ENCODE results near the gene MFSD12. TPM values are rescaled to one million over a fixed set of nuclear protein-coding genes. Genes with fewer than 3 reads are reported as not detected.

Gene MFSD12
- total RNA-seq (2021; fragmentation: NEBNext Ultra II Directional; extraction: Animal tissue kit (Norgen Biotek cat#: 25700)) = 59.6 and 62.5 TPM in 2 replicates
- polyA plus RNA-seq (2011; rRNA removed) = 71.3 and 110 TPM in 2 replicates
- polyA plus RNA-seq (2011; cell fraction: cytosol; rRNA removed) = 71.6 TPM
- polyA plus RNA-seq (2011; cell fraction: nucleus; rRNA removed) = 146 TPM
- polyA plus RNA-seq (2012, experiment 1 of 2) = 48.8 to 71.1 TPM (median 62.8 TPM) in 4 replicates
- polyA plus RNA-seq (2012, experiment 2 of 2) = 48.1 TPM
- 64.5 TPM for polyA plus RNA-seq (2013, experiment 1 of 2)
- polyA plus RNA-seq (2013, experiment 2 of 2) = 71.3 TPM
- polyA minus RNA-seq (2011; rRNA and poly(A)+ RNA removed) = 30.6 and 31.0 TPM in 2 replicates
- polyA minus RNA-seq (2011; cell fraction: cytosol; rRNA and poly(A)+ RNA removed) = 48.5 TPM
- polyA minus RNA-seq (2011; cell fraction: nucleus; rRNA and poly(A)+ RNA removed) = 41.9 TPM
- long read RNA-seq, experiment 1, transcript MFSD12-201 (10 exons, 2,124 nt) = major isoform, 7 of 20 reads
- long read RNA-seq, experiment 1, partial matches to known transcripts = 6 of 20 reads
- long read RNA-seq, experiment 1, other reads (novel, unspliced or antisense) = 6 of 20 reads
- long read RNA-seq, experiment 2, partial matches to known transcripts = 1 of 2 reads
- long read RNA-seq, experiment 2, other reads (novel, unspliced or antisense) = 1 of 2 reads

- Histone ChIP-seq H4K8ac (ENCODE audit: extremely low read depth, insufficient read depth, low read length) (peak within 1 kb of the TSS; percentile 51; the same call in 1 of the 2 replicates), H3K9ac (replicated peaks in 1 of 4; ENCODE audit: extremely low read depth in 1 of 4, low read depth in 3 of 4, low read length in 3 of 4) (peak within 1 kb of the TSS; percentile 7 to 66 (median 27); a peak in 6 of 7 replicates), H3K79me2 (ENCODE audit: control insufficient read depth in 1 of 2, insufficient read depth in 2 of 2, low read length in 2 of 2) (peaks cover 0 to 8% of the 10 kb centered on the region in 2 experiments; a peak in 1 of 4 replicates), H3K4ac (replicated peaks; ENCODE audit: insufficient read length, low read depth, low read length) (no peak within 1 kb of the TSS), H3K4me3 (ENCODE audit: extremely low read depth in 1 of 4, insufficient read depth in 2 of 4, low read depth in 3 of 4, low read length in 4 of 4) (peak within 1 kb of the TSS; percentile 67 to 76 (median 72)), H3K9me3 (ENCODE audit: insufficient read depth in 2 of 2, low read depth in 1 of 2, low read length in 1 of 2) (no peaks in the 10 kb centered on the region), H2BK5ac (ENCODE audit: low read depth, low read length) (no peak within 1 kb of the TSS), H4K5ac (ENCODE audit: insufficient read length, low read depth, low read length) (no peak within 1 kb of the TSS), H2AK5ac (ENCODE audit: low read depth, low read length) (no peak within 1 kb of the TSS), H2BK12ac (ENCODE audit: low read depth, low read length) (no peak within 1 kb of the TSS), H2BK20ac (ENCODE audit: low read length) (no peak within 1 kb of the TSS), H3K4me2 (ENCODE audit: insufficient read depth in 1 of 2, low read depth in 2 of 2, low read length in 2 of 2) (peak within 1 kb of the TSS; percentile 63 to 92), H3K18ac (ENCODE audit: extremely low read depth, low read length) (no peak within 1 kb of the TSS; the same call in none of the 2 replicates), H2AFZ (ENCODE audit: low read length) (peak within 1 kb of the TSS; percentile 96), H3K23me2 (ENCODE audit: low read depth, low read length) (peaks cover 11% of the 10 kb centered on the region), H3K27ac (ENCODE audit: low read depth, low read length) (no peak within 1 kb of the TSS), H2BK15ac (ENCODE audit: low read length) (no peak within 1 kb of the TSS; the same call in 1 of the 2 replicates), H3K23ac (ENCODE audit: insufficient read length) (no peak within 1 kb of the TSS), H3K56ac (replicated peaks; ENCODE audit: insufficient read length, low read depth, low read length) (no peak within 1 kb of the TSS), H3K4me1 (replicated peaks in 1 of 4; ENCODE audit: control insufficient read depth in 3 of 4, insufficient read depth in 4 of 4, low read length in 3 of 4) (peaks cover 0 to 8% (median 6%) of the 10 kb centered on the region in 4 experiments; a peak in 5 of 7 replicates), H3K79me1 (ENCODE audit: low read depth, low read length) (peaks cover 5% of the 10 kb centered on the region), H3K27me3 (replicated peaks in 1 of 4; ENCODE audit: control insufficient read depth in 3 of 4, extremely low read depth in 1 of 4, insufficient read depth in 3 of 4, low read length in 3 of 4) (peaks cover 0 to 15% (median 7%) of the 10 kb centered on the region in 4 experiments; a peak in 4 of 7 replicates), H2BK120ac (replicated peaks; ENCODE audit: low read depth, low read length) (no peak within 1 kb of the TSS), H3K36me3 (ENCODE audit: control insufficient read depth in 2 of 4, insufficient read depth in 4 of 4, low read length in 3 of 4) (no peaks in the 10 kb centered on the region), H3K14ac (ENCODE audit: insufficient read length) (no peak within 1 kb of the TSS), H4K20me1 (replicated peaks in 1 of 2; ENCODE audit: control insufficient read depth in 1 of 2, insufficient read depth in 2 of 2, low read length in 2 of 2) (peaks cover 10 to 16% of the 10 kb centered on the region in 2 experiments), H4K91ac (replicated peaks; ENCODE audit: insufficient read length, low read length) (no peak within 1 kb of the TSS)
- ChIA-PET POLR2A (ENCODE audit: partially characterized antibody) (interaction anchor here (0.8 to 2.3 kb wide), 9 partner anchors 9 to 161 kb away, joined by 3 to 12 read pairs (median 5); partner anchors contain the start of genes HMG20B and TEKTIP1), CTCF (ENCODE audit: partially characterized antibody) (interaction anchor here (0.8 to 8.5 kb wide), 10 partner anchors 10 to 96 kb away, joined by 3 to 66 read pairs (median 4); no protein-coding TSS in a partner anchor)
- 3% methylated on average over 30 of the region's 81 CpGs; no CpG with 5 or more reads in 1 of the 2 experiments for WGBS, 2 experiments (ENCODE audit: extremely low coverage in 1 of 2, insufficient coverage in 1 of 2, insufficient read length in 1 of 2, insufficient replicate concordance in 2 of 2, low coverage in 1 of 2, low lambda C conversion rate in 2 of 2, missing lambda C conversion rate in 1 of 2)
- no peak for FAIRE-seq
- DNase-seq (ENCODE audit: low read depth in 1 of 2, low spot score in 2 of 2) = peak; percentile 68 to 96
- TF ChIP-seq KDM5A (IDR thresholded peaks at IDR 0.05; ENCODE audit: low read length) (no peak), JUN (IDR thresholded peaks at IDR 0.05; ENCODE audit: low read depth, low read length) (no peak), SIX5 (IDR thresholded peaks at IDR 0.05; ENCODE audit: low read depth, low read length) (no peak), POLR2A (IDR thresholded peaks at IDR 0.05; ENCODE audit: control extremely low read depth in 1 of 2, low read depth in 2 of 2, low read length in 2 of 2) (0 out of 3 replicates have a peak, but pooled peaks of 1 of the 2 experiments have one; percentile 12), FOSL1 (IDR thresholded peaks at IDR 0.05; ENCODE audit: insufficient read depth, low read depth, low read length) (peak; percentile 96), GTF2F1 (IDR thresholded peaks at IDR 0.05; ENCODE audit: borderline replicate concordance, low read depth, low read length) (no peak), CTBP2 (IDR thresholded peaks at IDR 0.05; ENCODE audit: borderline replicate concordance, insufficient read depth, insufficient read length, low read length) (no peak), ZNF274 (IDR thresholded peaks at IDR 0.05; ENCODE audit: borderline replicate concordance, extremely low read depth, low read length) (no peak)
Measured at GRCh38 chr19:3557461-3558248, at the start of gene MFSD12. Gene MFSD12 (minus strand): TSS chr19:3557586. CDS start chr19:3557403, 183 bp downstream.

All from H1 (cell line).